GM08714 (cell line): ENCODE measurements around the gene MS4A10.
"Not testable (repeated sequence)": the region's sequence is repeated elsewhere in the genome, so short reads cannot be mapped to it uniquely, and the experiment has no call there.

Experiments
- H3K4me3 ChIP-seq: fragments of 200-500 bp; sonication (Bioruptor generic); 2 replicates; pipeline ENCODE4 v1.5.1; 2014; ENCODE audit warnings: mild to moderate bottlenecking, low read length, inconsistent platforms
- ZNF274 ChIP-seq: IDR thresholded peaks from 2 replicates; pipeline ENCODE4 v1.6.1; 2012; ENCODE audit warnings: mild to moderate bottlenecking, low read depth, low read length

MS4A10 gene

GRCh38 chr11:60785136-60785535, at the start of gene MS4A10:
Gene MS4A10 (plus strand): TSS chr11:60785333. CDS start chr11:60790336, 5,003 bp downstream.
- TF ChIP-seq ZNF274, result no peak

GRCh38 chr11:60739114-60739513, 46.0 kb upstream of the MS4A10 start:
- H3K4me3 ChIP-seq, result no peak overlapping the region
- no peak for TF ChIP-seq ZNF274

More at GRCh38 chr11:60785136-60785535, at the start of gene MS4A10:
- H3K4me3 ChIP-seq, result no peak within 1 kb of the TSS

GRCh38 chr11:60740573-60740972, 44.6 kb upstream of the MS4A10 start:
- TF ChIP-seq ZNF274, result no peak
- H3K4me3 ChIP-seq, result no peak overlapping the region

GRCh38 chr11:60741421-60741820, 43.7 kb upstream of the MS4A10 start:
- no peak for TF ChIP-seq ZNF274
- H3K4me3 ChIP-seq, result no peak overlapping the region

GRCh38 chr11:60743058-60743457, 42.1 kb upstream of the MS4A10 start:
- TF ChIP-seq ZNF274, result no peak
- no peak overlapping the region for H3K4me3 ChIP-seq

DNA sequence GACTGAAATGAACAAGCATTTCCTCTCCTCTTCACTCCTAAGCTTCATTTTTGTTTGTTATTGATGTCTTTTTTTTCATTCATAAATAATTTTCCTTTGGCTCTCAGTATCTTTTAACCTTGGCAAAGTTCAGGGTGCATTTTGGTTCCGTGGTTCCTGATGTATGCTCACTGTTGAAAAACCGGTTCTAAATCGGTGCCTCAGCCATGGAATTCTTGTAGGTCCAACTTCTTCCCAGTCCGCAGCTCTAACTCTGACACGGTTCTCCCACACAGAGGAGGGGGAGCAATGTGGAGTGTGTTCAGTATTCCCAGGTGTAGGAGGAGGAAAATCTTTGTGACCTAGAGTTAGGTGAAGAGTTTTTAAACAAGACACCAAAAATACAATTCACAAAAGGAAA, 41.0 kb upstream of the MS4A10 start:
- no peak for TF ChIP-seq ZNF274
- no peak overlapping the region for H3K4me3 ChIP-seq

- no peak overlapping the region for H3K4me3 ChIP-seq
- TF ChIP-seq ZNF274, result no peak
Observed at GRCh38 chr11:60747359-60747873, 37.7 kb upstream of the MS4A10 start.

DNA sequence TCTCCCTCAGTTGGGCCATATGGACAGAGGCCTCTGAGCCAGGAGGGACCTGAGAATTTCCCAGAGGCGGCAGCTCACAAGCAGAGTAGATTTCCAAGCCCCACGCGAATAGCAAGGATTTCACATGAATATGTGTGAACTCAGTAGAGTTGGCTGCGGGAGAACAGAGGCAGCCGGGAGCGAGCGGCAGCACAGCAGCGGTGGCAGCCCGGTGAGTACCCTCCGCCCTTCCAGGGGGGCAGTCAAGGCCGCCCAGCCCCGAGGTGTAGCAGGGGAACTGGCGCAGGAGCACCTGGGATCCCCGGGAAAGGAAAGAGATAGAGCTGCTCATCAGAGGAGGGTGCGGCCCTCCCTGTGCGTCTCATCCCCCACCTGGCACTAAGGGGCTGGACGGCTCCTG, 36.9 kb upstream of the MS4A10 start:
- no peak overlapping the region for H3K4me3 ChIP-seq
- TF ChIP-seq ZNF274, result no peak

DNA sequence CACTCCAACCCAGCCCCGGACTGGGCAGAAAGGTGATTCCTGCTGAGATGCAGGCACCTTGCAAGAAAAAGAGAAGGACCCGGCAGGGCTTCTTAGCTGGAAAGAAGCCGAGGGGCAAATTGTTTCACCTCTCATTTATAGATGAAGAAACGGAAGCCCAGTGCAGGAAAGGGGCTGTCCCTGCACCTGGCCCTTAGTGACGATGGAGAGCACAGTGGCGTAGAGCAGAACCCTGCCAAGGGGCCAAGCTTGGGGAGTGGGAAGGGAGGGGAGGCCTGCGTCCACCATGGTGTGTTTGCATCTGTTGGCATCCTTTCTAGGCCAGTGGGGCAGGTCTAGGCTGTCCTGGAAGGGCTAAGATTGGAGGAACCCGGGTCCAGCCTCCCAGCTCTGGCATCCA, 36.3 kb upstream of the MS4A10 start:
- H3K4me3 ChIP-seq, result no peak overlapping the region
- TF ChIP-seq ZNF274, result no peak

DNA sequence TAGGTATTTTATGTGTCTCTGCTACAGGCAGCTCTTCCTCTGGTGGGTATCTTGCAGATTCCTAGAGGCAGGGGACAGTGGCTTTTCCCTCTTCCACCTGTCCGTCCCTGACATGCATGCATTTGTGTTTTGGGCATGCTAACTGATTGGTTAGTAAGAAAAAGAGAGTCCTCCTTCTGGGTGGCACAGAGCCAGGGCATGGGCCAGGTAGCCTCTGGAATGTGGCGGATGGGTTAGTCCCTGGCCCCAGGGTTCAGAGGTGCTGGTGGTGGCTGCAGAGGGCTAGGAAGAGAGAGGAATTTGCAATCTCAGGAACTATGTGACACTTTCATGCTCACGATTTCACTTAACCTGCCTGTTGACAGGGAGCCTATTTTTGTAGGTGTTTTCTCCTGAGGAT, 34.2 kb upstream of the MS4A10 start:
- H3K4me3 ChIP-seq, result no peak overlapping the region
- no peak for TF ChIP-seq ZNF274

GRCh38 chr11:60753309-60753708, 31.8 kb upstream of the MS4A10 start:
- no peak for TF ChIP-seq ZNF274
- H3K4me3 ChIP-seq, result no peak overlapping the region

DNA sequence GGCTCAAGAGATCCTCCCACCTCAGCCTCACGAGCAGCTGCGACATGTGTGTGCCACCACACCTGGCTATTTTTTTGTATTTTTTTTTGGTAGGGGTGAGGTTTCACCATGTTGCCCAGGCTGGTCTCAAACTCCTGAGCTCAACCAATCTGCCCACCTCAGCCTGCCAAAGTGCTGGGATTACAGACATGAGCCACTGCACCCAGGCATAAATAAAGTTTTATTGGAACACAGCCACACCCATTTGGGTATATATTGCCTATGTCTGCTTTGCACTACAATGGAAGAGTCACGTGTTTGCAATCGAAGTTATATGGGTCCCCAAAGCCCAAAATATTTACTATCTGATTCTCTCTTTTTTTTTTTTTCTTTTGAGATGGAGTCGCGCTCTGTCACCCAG, 30.2 kb upstream of the MS4A10 start:
- TF ChIP-seq ZNF274, result no peak
- H3K4me3 ChIP-seq, result no peak overlapping the region

GRCh38 chr11:60756307-60757032, 28.7 kb upstream of the MS4A10 start, which contains the start of gene MS4A15:
Gene MS4A15 (plus strand): TSS chr11:60756867. CDS start chr11:60763734, 6,867 bp downstream.
- no peak for TF ChIP-seq ZNF274
- H3K4me3 ChIP-seq, result no peak within 1 kb of the TSS

- no peak for TF ChIP-seq ZNF274
- no peak overlapping the region for H3K4me3 ChIP-seq
Observed at GRCh38 chr11:60757231-60757800, 27.8 kb upstream of the MS4A10 start.

- H3K4me3 ChIP-seq, result not testable (repeated sequence)
Observed at GRCh38 chr11:60758671-60759070, 26.5 kb upstream of the MS4A10 start.

DNA sequence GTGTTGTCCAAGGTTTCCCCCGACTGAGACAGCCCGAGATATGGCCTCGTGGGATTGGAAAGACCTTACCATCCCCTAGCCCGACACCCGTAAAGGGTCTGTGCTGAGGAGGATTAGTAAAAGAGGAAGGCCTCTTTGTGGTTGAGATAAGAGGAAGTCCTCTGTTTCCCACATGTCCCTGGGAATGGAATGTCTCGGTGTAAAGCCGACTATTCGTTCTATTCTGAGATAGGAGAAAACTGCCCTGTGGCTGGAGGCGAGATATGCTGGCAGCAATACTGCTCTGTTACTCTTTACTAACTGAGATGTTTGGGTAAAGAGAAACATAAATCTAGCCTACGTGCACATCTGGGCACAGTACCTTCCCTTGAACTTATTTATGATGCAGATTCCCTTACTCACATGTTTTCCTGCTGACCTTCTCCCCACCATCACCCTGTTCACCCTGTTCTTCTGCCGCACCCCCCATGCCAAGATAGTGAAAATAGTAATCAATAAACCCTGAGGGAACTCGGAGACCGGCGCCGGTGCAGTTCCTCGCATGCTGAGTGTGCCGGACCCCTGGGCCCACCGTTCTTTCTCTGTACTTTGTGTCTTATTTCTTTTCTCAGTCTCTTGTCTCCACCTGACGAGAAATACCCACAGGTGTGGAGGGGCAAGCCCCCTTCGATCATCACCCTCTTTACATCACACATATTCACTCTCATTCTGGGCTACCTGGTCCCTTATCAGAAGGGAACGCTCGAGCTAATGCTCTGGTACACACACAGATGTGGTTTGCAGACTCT, 25.5 kb upstream of the MS4A10 start:
- H3K4me3 ChIP-seq, result not testable (repeated sequence)
